Eye (tissue), 1 donor: ENCODE measurements around the gene SELENOP.
"Not testable (repeated sequence)": the region's sequence is repeated elsewhere in the genome, so short reads cannot be mapped to it uniquely, and the experiment has no call there.

Experiments used
- DNase-seq: peaks from one replicate; pipeline ENCODE4 v3.0.0-alpha.2; 2015

SELENOP gene, protein sequence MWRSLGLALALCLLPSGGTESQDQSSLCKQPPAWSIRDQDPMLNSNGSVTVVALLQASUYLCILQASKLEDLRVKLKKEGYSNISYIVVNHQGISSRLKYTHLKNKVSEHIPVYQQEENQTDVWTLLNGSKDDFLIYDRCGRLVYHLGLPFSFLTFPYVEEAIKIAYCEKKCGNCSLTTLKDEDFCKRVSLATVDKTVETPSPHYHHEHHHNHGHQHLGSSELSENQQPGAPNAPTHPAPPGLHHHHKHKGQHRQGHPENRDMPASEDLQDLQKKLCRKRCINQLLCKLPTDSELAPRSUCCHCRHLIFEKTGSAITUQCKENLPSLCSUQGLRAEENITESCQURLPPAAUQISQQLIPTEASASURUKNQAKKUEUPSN

DNA sequence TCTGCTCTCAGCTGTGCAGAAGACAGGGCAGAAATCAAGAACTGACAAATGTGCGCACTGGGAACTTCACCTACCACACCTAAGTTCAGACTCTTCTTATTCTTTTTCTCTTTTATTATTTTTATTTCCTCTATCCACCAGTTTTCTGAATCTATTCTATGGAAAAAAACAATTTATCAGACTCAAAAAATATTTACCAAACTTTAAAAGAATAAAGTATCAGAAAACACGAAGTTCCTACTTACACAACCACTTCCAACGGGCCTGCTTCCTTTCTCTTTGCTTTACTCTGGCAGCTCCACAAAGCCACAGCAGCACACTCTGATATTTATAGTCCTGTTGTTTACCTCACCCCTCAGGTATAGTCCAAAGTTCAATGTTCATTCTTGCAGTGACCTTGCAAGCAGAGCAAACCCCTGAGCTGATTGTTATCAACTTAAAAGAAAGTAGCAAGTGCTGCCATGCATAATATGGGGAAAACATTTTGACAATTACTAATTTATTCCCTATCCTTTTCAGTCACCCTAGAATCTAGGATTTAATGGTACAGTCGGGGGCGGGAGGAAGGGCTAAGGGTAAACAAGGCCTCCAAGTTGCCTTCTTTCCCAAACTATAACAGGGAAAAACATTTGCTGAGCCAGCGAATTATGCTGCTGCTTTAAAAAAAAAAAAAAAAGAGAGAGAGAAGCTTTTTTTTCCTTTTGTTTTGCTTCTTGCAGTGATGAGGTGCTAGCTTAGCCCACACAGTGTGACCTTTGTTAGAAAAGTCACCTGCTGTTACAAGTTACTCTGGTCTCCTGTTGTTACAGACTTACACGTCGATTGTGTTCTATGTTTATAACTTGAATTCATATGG lies at the start of gene SELENOP:
Gene SELENOP (minus strand): TSS at position 302 of the 856 bp plus-strand sequence. CDS start 3,539 bp downstream, outside the sequence.
- DNase-seq, result peak; percentile 89

DNA sequence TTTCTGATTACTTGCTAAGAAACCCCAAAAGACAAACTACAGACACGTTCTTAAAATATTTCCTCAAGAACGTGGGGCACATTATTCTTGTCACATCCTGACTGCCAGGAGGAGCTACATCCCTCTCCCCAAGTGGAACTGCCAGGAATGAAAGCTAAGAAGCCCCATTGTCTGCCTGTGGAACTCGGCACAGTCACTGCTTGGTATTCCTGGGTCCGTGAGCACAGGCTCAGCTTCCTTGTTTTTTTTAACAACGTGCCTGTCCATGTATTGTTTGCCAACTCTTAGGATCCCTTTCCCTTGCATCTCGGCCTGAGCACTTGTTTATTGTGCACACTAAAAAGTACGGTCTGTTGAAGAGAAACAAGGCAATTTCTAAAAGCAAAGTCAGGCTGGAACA lies 47.0 kb upstream of the SELENOP start:
- DNase-seq, result no peak

DNA sequence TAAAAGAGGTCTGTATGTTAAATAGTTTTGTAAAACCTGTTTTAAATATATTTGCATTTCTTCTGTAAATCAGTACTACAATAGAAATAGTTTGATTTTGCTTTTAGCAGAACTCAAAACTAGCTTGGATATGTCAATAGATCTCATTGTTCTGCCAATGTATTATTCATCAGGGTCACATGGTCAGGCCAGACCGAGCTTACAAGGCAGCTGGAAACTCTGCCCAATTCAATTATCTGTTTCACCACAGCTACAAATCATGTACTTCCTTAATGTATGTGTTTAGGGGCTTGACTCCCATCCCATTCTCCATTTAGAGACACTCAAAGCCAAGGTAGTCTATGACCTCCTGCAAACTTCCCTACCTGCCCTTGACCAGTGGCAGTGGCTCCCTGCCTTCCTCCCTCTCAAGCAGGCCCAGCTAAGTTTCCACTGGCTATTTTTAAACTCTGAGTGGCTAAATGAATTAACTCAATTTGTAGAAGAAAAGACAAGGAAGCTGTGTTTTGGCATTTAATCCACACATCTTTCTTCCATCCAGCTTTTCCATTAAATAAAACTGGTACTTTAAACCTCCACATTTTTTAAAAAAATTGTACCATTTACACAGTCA lies 46.4 kb upstream of the SELENOP start:
- peak; percentile 19 for DNase-seq

DNA sequence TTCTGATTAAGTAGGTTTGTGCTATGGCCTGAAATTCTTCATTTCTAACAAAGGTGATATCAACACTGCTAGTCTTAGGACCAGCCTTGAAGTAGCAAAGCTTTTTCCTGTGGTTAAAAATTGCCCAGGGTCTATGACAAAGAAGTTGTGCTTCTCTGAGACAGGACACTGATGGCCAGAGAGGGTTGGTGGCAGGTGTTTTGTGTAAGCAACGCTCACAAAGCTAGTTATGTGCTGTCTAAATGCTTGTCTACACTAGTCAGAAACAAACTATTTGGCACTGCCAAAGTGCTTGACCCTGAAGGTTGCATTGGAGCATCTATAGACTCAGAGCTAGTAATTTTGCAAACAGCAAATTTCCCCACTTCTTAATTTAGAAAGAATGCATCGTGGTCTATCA lies 44.1 kb upstream of the SELENOP start:
- DNase-seq, result no peak

DNA sequence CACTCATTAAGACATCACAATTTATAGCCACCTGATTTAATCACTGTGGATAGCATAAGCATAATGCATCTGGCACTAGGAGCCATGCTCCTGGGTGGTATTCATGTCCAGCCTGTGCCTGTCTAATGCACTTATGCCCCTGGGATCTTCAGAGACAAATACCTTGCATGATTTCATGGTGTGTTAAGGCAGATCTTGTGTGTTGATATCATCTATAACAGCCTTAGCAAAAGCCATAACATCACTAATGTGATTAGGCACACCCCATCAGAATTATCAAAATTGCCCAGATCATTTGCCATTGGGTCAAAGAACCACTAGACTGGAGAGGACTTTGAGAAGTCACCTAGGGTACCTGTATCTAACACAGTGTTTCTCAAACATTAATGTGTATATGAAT lies 43.7 kb upstream of the SELENOP start:
- DNase-seq, result no peak

DNA sequence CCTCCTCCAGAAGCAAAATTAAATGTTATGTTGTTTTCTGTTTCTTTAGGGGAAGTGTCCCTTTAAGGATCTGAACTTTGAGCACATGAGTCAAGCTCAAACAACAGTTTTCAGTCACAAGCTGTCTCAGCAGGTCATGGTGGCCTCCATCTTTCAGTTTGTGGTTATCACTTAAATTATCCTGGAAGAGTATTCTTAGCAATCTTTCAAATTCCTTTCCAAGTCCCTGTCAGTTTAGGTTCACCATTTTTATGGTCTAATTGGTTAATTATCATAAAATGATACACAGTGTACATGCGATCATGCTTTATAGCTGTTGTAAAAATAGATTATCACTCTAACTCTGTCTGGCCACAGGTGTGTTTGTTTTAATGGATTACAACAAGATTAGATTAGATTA lies 43.1 kb upstream of the SELENOP start:
- no peak for DNase-seq

DNA sequence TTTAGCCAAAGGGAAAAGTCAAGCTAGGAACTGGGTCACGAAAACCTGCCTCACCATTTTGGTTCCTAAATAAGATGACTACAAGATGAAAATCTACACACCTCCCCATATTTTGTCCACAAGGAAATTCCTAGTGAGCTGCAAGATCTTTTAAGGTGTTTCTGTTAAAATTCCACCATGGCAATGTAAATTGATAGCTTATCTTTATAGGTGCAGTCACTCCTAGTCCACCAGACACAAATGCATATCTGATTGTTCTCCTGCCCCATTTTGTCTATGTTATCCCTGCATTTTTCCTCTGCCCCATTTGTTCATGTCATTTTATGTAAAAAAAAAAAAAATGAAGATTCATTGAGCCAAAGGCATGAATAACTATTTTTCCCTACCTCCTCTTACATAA lies 41.1 kb upstream of the SELENOP start:
- no peak for DNase-seq

DNA sequence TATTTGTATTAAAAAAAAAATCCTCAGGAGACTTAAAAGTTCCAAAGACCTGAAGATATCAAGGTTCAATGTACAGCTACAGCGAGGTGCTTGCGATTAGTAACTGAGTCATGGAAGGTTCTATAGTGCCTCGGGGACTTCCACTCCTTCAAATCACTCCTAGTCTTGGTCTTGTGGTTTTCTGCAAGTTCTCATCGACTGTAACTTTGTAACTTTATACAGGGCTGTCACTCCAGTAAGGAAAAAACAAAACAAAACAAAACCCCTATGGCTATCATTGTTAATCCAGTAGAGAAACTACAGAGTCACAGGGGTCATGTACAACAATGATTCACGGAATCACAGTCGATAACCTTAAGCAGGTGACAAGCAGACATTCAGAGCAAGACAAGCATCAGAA lies 39.8 kb upstream of the SELENOP start:
- no peak for DNase-seq

DNA sequence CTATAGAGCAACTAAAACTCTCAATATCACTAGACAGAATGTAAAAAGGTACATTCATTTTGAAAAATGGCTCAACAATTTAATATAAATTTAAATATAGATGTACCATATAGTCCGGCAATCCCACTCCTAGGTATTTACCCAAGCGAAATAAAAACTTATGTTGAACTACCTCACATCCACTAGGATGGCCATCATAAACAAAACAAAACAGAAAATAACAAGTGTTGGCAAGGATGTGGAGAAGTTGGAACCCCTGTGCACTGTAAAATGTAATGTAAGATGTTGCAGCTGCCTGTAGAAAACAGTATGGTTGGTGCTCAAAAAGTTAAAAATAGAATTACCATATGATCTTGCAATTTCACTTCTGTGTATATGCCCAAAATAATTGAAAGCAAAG lies 36.9 kb upstream of the SELENOP start:
- no peak for DNase-seq

DNA sequence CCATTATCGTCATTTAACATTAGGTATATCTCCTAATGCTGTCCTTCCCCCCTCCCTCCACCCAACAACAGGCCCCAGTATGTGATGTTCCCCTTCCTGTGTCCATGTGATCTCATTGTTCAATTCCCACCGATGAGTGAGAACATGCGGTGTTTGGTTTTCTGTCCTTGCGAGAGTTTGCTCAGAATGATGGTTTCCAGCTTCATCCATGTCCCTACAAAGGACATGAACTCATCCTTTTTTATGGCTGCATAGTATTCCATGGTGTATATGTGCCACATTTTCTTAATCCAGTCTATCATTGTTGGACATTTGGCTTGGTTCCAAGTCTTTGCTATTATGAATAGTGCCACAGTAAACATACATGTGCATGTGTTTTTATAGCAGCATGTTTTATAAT lies 32.7 kb upstream of the SELENOP start:
- DNase-seq, result not testable (repeated sequence)

DNA sequence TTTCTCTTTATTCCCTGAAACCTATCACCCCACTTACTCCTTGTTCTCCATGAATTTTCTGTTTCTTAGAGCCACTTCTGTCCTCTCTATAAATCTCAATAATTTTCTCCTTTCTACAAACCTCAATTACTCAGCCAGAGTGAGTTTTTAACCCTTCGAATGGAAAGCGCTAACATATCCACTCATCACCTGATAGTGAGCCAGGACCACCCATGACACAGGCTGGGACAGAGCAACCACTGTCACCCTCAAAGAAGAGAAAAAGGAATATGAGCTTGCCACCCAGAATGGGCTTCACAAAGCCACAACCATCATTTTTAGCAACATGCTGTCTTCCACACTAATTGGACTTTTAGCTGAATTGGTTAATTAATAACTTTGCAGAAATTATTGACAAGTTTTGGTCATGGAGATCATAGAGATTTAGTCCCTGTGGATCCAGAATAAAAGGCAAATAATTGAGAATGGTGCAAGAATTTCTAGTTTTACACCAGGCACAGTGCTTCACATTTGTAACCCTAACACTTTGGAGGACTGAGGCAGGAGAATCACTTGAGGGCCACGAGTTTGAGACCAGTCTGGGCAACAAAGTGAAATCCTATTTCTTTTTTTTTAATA lies 32.1 kb upstream of the SELENOP start:
- no peak for DNase-seq

DNA sequence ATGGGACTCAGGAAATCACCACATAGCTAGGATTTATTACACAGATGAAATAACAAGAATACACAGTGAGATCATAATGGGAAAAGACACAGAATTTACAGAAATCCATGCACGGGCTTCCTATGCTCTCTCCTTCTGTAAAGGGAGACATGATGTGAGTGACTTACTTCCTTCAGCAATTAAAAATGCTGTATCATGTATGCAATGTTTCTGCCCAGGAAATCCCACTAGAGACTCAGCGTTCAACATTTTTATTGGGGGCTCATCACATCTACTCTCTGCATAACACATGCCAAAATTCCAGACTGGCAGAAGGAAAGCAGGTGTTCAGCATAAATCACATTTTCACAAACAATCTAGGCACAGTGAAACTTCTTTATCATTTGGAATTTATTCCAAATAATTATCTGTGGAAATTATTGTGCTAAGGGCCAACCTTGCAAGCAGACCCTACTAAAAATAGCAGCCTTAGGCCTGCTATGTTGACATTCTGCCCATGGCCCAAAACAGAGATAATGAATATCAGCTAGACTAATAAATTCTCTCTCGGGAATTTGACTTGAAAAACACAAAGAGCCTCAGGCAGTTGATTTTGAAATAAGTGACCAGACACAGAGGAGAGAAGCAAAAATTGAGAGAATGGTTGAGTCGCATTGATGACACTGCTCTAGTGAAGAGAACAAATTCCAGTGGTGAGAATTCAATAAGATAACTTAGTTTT lies 31.4 kb upstream of the SELENOP start:
- DNase-seq, result no peak

DNA sequence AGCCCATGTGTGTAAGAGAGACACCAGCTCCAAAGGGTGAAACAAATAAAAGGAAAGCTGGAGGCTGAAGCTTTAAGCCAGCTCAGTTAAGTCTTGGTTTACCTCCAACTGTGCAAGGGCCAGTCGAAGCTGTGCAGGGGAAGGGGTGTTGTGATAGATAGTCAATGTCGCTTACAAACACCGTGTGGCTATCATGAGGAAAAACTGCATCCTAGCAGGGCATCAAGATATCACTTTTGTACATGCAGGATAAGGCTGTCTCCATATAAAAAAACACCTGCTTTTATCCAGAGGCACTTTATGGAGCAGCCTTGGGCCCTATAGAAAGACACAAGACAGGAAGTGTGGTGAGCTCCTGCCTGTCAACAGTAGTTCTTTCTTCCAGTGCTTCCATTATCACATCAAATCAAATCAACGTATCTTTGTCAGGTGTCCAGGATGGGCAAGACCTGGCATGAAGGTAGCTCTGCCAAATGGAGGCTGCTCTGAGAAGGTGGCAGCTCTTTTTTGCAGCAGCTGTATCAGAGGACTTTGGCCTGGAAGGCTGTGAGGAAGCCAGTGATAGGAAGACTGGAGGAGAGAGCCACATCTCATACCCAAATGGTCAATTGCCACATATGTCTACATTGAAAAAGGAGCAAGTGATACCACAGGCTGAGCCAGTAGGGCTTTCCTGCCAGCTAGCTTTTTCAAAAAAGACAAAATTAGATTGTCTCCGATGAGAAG lies 29.3 kb upstream of the SELENOP start:
- no peak for DNase-seq

DNA sequence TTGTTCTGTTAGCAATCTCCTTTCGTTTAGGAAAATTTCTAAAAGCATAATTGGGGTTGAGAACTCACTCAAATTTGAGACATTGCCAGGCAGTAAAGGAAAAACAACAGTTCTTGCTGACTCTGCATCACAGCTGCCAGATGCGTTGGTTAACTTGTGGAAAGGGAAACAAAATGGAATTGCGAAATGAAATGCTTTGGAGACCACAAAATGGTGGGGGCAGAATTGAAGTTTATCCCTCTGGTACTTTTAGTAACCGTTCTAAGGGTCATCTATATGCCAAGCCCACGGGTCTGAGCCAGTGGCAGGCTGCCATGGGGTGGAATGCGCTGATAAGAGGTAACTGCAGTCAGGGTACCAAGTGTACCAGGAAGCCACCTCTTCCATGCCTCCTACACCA lies 28.6 kb upstream of the SELENOP start:
- DNase-seq, result peak; percentile 66

DNA sequence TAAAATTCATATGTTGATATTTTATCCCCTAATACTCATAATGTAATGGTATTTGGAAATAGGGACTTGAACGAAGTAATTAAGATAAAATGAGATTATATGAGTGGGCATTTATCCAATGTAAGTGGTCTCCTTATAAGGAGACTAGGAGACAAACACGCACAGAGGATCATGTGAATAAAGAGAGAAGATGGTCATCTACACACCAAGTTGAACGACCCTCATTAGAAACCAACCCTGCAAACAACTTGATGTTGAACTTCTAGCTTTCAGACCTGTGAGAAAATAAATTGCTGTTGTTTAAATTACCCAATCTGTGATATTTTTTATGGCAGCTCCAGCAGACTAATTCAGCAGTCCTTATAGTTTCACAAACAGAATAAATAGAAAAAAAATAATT lies 27.5 kb upstream of the SELENOP start:
- DNase-seq, result no peak

DNA sequence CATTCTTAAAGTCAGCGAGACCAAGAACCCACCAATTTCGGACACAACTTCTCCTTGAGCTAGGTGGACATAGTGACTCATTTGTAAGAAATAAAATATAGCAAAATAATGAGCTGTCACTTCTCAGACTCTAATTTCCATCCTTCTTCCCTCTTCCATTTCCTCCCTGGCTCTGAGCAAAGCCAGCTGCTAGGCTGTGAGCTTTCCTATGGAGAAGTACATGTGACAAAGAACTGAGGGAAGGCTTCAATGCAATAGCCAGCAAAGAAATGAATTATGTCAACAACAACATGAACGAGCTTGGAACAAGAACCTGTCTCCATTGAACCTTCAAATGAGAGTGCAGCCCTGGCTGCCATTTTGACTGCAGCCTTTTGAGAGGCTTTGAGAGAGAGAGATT lies 25.9 kb upstream of the SELENOP start:
- DNase-seq, result no peak

DNA sequence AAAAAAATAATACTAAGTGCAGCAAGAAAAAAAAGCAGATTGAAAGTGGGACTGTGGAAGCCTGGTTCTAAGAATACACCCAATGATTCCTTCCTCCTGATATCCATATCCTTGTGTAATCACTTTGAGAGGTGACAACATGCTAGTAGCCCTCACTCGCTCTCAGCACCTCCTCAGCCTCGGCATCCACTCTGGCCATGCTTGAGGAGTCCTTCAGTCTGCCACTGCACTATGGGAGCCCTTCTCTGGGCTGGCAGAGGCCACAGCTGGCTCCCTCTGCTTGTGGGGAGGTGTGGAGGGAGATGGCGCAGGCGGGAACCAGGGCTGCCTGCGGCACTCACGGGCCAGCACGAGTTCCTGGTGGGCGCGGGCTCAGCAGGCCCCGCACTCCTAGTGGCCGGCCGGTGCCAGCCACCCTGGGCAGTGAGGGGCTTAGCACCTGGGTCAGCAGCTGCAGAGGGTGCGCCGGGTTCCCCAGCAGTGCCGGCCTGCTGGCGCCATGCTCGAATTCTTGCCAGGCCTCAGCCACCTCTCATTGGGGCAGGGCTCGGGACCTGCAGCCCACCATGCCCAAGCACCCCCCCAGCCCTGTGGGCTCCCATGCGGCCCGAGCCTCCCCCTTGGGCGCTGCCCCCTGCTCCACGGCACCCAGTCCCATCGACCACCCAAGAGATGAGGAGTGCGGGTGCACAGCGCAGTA lies 24.5 kb upstream of the SELENOP start:
- no peak for DNase-seq

DNA sequence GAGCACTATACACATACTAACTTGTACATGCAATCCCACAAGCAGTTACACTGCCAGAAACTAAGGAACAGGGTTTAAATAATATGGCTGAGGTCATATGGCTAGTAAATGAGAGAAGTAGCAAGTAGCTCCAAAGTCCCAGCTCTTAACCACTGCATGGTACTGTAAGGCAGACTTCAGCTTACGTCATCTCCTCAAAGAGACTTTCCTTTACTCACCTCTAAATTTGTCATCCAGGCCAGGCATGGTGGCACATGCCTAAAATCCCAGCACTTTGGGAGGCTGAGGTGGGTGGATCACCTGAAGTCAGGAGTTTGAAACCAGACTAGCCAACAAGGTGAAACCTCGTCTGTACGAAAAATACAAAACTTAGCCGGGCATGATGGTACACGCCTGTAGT lies 20.4 kb upstream of the SELENOP start:
- no peak for DNase-seq

DNA sequence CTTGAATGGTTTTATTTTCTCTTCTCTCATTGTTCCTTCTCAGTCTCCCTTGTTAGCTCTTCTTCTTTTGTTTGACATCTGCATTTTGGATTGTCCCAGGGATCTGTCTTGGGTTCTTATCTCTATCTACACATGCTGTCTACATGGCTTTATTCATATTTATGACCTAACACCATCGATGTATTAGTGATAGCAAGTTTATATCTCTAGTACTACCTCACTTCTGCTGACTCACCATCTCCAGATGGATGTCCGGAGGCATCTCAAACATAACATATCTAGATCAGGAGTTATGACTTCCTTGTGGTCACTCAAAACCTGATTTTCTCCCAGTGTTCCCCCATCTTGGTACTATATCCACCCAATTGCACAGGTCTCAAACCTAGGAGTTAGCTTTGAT lies 19.2 kb upstream of the SELENOP start:
- no peak for DNase-seq

DNA sequence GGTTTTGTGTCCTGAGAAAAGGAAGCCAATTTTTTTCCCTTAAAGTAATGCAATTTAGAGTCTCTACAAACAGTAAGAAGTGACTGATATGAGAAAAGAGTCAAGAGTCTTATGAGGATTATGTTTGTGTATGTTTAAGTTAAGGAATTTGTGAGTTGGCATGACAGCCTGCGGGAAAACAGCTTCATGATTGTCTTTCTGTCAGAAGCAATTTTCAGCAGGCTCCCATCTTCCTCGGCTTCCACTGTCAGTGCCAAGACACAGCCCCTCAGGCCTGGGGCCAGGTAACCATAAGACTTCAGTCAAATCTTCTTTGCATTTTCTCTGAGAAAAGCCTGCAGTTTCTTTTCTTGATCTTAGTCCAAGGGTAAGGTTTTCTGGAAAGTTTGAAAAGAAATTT lies 17.0 kb upstream of the SELENOP start:
- DNase-seq, result peak; percentile 77
